ENCODE data around the gene MRTFA. TPM values are rescaled to one million over a fixed set of nuclear protein-coding genes. Genes with fewer than 3 reads are reported as not detected.

The MRTFA gene
- total and polyA plus RNA-seq, 9 of the 15 experiments (the other 6 are each of a cell fraction or from before 2014, with no cell fraction given) = 0.84 to 21.1 (median 3.7) TPM

- TF ChIP-seq ARID4B (CRISPR knock-in tag; IDR thresholded peaks at IDR 0.05) (no peak), SP1 (CRISPR knock-in tag; IDR thresholded peaks at IDR 0.05) (peak; percentile 76), MTA2 (IDR thresholded peaks at IDR 0.05; ENCODE audit: low read depth) (peak; percentile 68), ZNF311 (CRISPR knock-in tag; IDR thresholded peaks at IDR 0.05) (no peak), THRB (CRISPR knock-in tag; conservative IDR thresholded peaks at IDR 0.05) (no peak), PCBP1 (IDR thresholded peaks at IDR 0.05; ENCODE audit: low read depth, low read length, poor library complexity, severe bottlenecking) (no peak), SRSF3 (IDR thresholded peaks at IDR 0.05; ENCODE audit: insufficient read depth, low read length) (no peak), MCM3 (IDR thresholded peaks at IDR 0.05) (no peak), ZNF561 (CRISPR knock-in tag; conservative IDR thresholded peaks at IDR 0.05) (no peak), FOXK1 (CRISPR knock-in tag; IDR thresholded peaks at IDR 0.05; ENCODE audit: borderline replicate concordance) (no peak), SLC30A9 (CRISPR knock-in tag; IDR thresholded peaks at IDR 0.05) (no peak), GTF3C2 (IDR thresholded peaks at IDR 0.05; ENCODE audit: borderline replicate concordance, extremely low read depth, insufficient read length) (no peak), ATF1 (CRISPR knock-in tag; IDR thresholded peaks at IDR 0.05) (no peak), ATF1 (tag; IDR thresholded peaks at IDR 0.05) (peak; percentile 63), ZNF217 (CRISPR knock-in tag; IDR thresholded peaks at IDR 0.05) (no peak), MITF (IDR thresholded peaks at IDR 0.05) (no peak), ZNF395 (CRISPR knock-in tag; IDR thresholded peaks at IDR 0.05) (0 out of 2 replicates have a peak, but pooled peaks have one; percentile 37)
These were observed 84.4 kb downstream of the MRTFA start (continued) for GRCh38 chr22:40552070-40552469.
